ENCODE results near the gene SLC38A8. TPM values are rescaled to one million over a fixed set of nuclear protein-coding genes. Genes with fewer than 3 reads are reported as not detected.

Gene SLC38A8
- total and polyA plus RNA-seq, 7 experiments from 2014 or later = not detected

GRCh38 chr16:84004442-84004841 lies 38.2 kb downstream of the SLC38A8 start:
- ChIA-PET CTCF (no interaction called here), POLR2A (no interaction called here)
- Mint-ChIP-seq H3K9me3 (no peaks in the 10 kb centered on the region), H3K4me1 (peaks cover 0 to 2% (median 0%) of the 10 kb centered on the region in 7 donors), H3K36me3 (no peaks in the 10 kb centered on the region), H3K27me3 (peaks cover 0 to 16% (median 0%) of the 10 kb centered on the region in 5 donors), H3K27ac (no peak overlapping the region), H3K4me3 (no peak overlapping the region)
- H3K27me3 ChIP-seq (ENCODE audit: control insufficient read depth in 2 of 2, insufficient read depth in 2 of 2, low read length in 2 of 2) = no peaks in the 10 kb centered on the region
- intact Hi-C loops (cut with micrococcal nuclease) = no loop called here
- H3K36me3 ChIP-seq (ENCODE audit: control insufficient read depth in 2 of 3, insufficient read depth in 3 of 3, low read length in 3 of 3) = no peaks in the 10 kb centered on the region
- H3K4me1 ChIP-seq (ENCODE audit: control insufficient read depth in 2 of 2, insufficient read depth in 2 of 2, low read length in 2 of 2) = no peaks in the 10 kb centered on the region
- DNase-seq (no peak), ATAC-seq (no peak)
- no peak overlapping the region for H3K4me3 ChIP-seq (ENCODE audit: low read length)
- H3K27ac ChIP-seq (ENCODE audit: low read depth, low read length) = no peak overlapping the region
- H3K9me3 ChIP-seq (ENCODE audit: control insufficient read depth in 2 of 3, low read length in 3 of 3) = no peaks in the 10 kb centered on the region

GRCh38 chr16:84003038-84003437 lies 39.6 kb downstream of the SLC38A8 start:
- peaks cover 0 to 27% (median 5%) of the 10 kb centered on the region in 5 donors for H3K27me3 Mint-ChIP-seq
- H3K9me3 ChIP-seq (ENCODE audit: control insufficient read depth in 2 of 3, low read length in 3 of 3) = no peaks in the 10 kb centered on the region
- H3K4me1 ChIP-seq (ENCODE audit: control insufficient read depth in 2 of 2, insufficient read depth in 2 of 2, low read length in 2 of 2) = no peaks in the 10 kb centered on the region
- DNase-seq = no peak
- H3K4me1 Mint-ChIP-seq = no peaks in the 10 kb centered on the region
- intact Hi-C loops (cut with micrococcal nuclease) = no loop called here
- H3K27me3 ChIP-seq (ENCODE audit: control insufficient read depth in 2 of 2, insufficient read depth in 2 of 2, low read length in 2 of 2) = no peaks in the 10 kb centered on the region
- ATAC-seq = no peak
- H3K36me3 ChIP-seq (ENCODE audit: control insufficient read depth in 2 of 3, insufficient read depth in 3 of 3, low read length in 3 of 3) = no peaks in the 10 kb centered on the region
- no peaks in the 10 kb centered on the region for H3K9me3 Mint-ChIP-seq
- ChIA-PET CTCF (no interaction called here), POLR2A (no interaction called here)
- no peak overlapping the region for H3K4me3 ChIP-seq (ENCODE audit: low read length)
- no peak overlapping the region for H3K4me3 Mint-ChIP-seq
- H3K27ac ChIP-seq (ENCODE audit: low read depth, low read length) = no peak overlapping the region
- no peak overlapping the region for H3K27ac Mint-ChIP-seq
- H3K36me3 Mint-ChIP-seq = no peaks in the 10 kb centered on the region

- POLR2A ChIA-PET = no interaction called here
Observed at GRCh38 chr16:84001726-84002125, 40.9 kb downstream of the SLC38A8 start.

DNA sequence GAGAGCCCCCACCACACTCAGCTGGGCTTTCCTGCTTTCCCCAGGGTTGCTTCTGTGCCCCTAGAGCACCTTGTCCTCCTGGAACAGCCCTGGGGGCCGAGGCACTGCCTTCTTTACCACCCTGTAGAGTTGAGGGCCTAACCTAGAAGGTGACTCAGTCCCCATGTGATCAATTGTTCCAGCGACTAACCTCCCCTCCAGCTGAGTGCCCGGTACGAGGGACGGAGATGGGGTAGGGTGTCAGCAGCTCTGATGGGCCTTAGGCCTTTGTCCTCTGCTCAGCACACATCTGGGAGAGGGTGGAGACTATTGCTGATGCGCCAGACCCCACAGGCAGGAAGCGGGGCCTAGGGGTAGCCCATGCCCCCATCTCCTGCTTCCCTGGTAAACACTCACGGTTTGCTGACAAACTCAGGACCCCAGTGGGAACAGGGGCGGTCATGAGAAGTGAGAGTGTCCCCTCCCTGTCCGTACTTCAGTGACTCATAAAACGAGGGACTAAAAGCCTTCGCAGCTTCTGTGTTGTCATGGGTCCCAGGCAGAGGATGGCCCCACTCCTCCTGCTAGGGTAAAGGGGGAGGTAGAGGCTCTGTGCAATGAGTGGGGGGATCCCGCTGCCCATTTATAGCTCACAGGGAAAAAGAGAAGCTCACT lies 41.5 kb downstream of the SLC38A8 start:
- POLR2A ChIA-PET = no interaction called here
- peaks cover 0 to under 1% (median 0%) of the 10 kb centered on the region in 11 donors for H3K9me3 Mint-ChIP-seq
- no peak overlapping the region for H3K27ac Mint-ChIP-seq

More at GRCh38 chr16:84001726-84002125, 40.9 kb downstream of the SLC38A8 start:
- no peaks in the 10 kb centered on the region for H3K27me3 ChIP-seq (ENCODE audit: control insufficient read depth in 2 of 2, insufficient read depth in 2 of 2, low read length in 2 of 2)
- intact Hi-C loops (cut with micrococcal nuclease) = no loop called here
- no peaks in the 10 kb centered on the region for H3K36me3 ChIP-seq (ENCODE audit: control insufficient read depth in 2 of 3, insufficient read depth in 3 of 3, low read length in 3 of 3)
- no peak overlapping the region for H3K27ac ChIP-seq (ENCODE audit: low read depth, low read length)
- DNase-seq (no peak), ATAC-seq (no peak)
- no peaks in the 10 kb centered on the region for H3K4me1 ChIP-seq (ENCODE audit: control insufficient read depth in 2 of 2, insufficient read depth in 2 of 2, low read length in 2 of 2)
- no peak overlapping the region for H3K4me3 Mint-ChIP-seq
- H3K36me3 Mint-ChIP-seq = no peaks in the 10 kb centered on the region
- CTCF ChIA-PET = no interaction called here
- no peak overlapping the region for H3K4me3 ChIP-seq (ENCODE audit: low read length)
- H3K27me3 Mint-ChIP-seq = peaks cover 0 to 27% (median 6%) of the 10 kb centered on the region in 5 donors
- H3K9me3 ChIP-seq (ENCODE audit: control insufficient read depth in 2 of 3, low read length in 3 of 3) = no peaks in the 10 kb centered on the region
- no peaks in the 10 kb centered on the region for H3K4me1 Mint-ChIP-seq
- H3K27ac Mint-ChIP-seq = no peak overlapping the region
- H3K9me3 Mint-ChIP-seq = no peaks in the 10 kb centered on the region

GRCh38 chr16:83998091-83998490 lies 44.5 kb downstream of the SLC38A8 start:
- H3K4me3 Mint-ChIP-seq = no peak overlapping the region

More for the DNA sequence above, 41.5 kb downstream of the SLC38A8 start:
- no peaks in the 10 kb centered on the region for H3K36me3 ChIP-seq (ENCODE audit: control insufficient read depth in 2 of 3, insufficient read depth in 3 of 3, low read length in 3 of 3)
- CTCF ChIA-PET = no interaction called here
- no peaks in the 10 kb centered on the region for H3K9me3 ChIP-seq (ENCODE audit: control insufficient read depth in 2 of 3, low read length in 3 of 3)
- Mint-ChIP-seq H3K36me3 (no peaks in the 10 kb centered on the region), H3K4me1 (no peaks in the 10 kb centered on the region), H3K4me3 (no peak overlapping the region), H3K27me3 (peaks cover 0 to 32% (median 12%) of the 10 kb centered on the region in 5 donors)
- no peaks in the 10 kb centered on the region for H3K4me1 ChIP-seq (ENCODE audit: control insufficient read depth in 2 of 2, insufficient read depth in 2 of 2, low read length in 2 of 2)
- H3K4me3 ChIP-seq (ENCODE audit: low read length) = no peak overlapping the region
- H3K27me3 ChIP-seq (ENCODE audit: control insufficient read depth in 2 of 2, insufficient read depth in 2 of 2, low read length in 2 of 2) = no peaks in the 10 kb centered on the region
- intact Hi-C loops (cut with micrococcal nuclease) = no loop called here
- DNase-seq (no peak), ATAC-seq (no peak)
- no peak overlapping the region for H3K27ac ChIP-seq (ENCODE audit: low read depth, low read length)

DNA sequence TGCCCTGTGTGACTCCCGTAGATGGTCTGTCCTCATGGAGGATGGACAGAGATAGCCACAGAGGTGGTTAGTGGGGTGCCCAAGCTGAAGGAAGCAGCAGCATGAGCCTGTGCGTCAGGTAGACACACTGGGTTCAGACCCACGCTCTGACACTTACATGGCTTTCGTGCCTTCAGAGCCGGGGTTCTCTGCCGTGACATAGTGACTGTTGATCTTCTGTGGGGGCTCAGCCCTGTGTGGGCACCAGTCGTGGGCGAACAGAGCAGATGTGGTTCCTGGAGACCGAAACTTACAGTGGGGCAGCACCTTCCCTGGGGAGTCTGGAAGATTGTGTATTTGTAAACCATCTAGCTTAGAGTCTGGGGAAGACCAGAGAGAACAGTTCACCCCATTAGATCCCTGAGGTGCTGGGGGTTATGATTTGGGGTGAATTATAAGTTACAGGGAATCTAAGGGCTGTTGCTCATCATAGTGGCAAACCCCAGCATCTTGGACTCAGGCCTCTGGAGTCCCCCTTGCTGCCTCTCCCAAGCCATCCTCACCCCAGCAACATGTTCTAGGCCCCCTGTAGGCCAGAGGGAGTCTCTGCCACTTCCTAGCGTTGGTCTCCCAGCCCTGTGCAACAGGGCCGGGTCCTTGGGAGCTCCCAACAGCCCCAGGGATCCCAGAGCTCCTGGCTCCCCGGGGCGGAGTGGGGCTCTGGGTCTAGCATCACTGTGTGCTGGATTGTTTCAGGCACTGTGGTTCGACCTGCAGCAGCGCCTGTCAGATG lies 45.9 kb downstream of the SLC38A8 start:
- DNase-seq (no peak), ATAC-seq (no peak)
- intact Hi-C loops (cut with micrococcal nuclease) = no loop called here
- ChIA-PET POLR2A (no interaction called here), CTCF (no interaction called here)
- Histone ChIP-seq H3K4me3 (ENCODE audit: low read length) (no peak overlapping the region), H3K27ac (ENCODE audit: low read depth, low read length) (no peak overlapping the region), H3K36me3 (ENCODE audit: control insufficient read depth in 2 of 3, insufficient read depth in 3 of 3, low read length in 3 of 3) (no peaks in the 10 kb centered on the region), H3K27me3 (ENCODE audit: control insufficient read depth in 2 of 2, insufficient read depth in 2 of 2, low read length in 2 of 2) (no peaks in the 10 kb centered on the region), H3K9me3 (ENCODE audit: control insufficient read depth in 2 of 3, low read length in 3 of 3) (no peaks in the 10 kb centered on the region), H3K4me1 (ENCODE audit: control insufficient read depth in 2 of 2, insufficient read depth in 2 of 2, low read length in 2 of 2) (no peaks in the 10 kb centered on the region)
- Mint-ChIP-seq H3K9me3 (peaks cover 0 to 4% (median 0%) of the 10 kb centered on the region in 11 donors), H3K4me3 (no peak overlapping the region), H3K36me3 (no peaks in the 10 kb centered on the region), H3K27me3 (peaks cover 3 to 68% (median 40%) of the 10 kb centered on the region in 5 donors), H3K4me1 (peaks cover 0 to 4% (median 0%) of the 10 kb centered on the region in 7 donors), H3K27ac (no peak overlapping the region)

More at GRCh38 chr16:83998091-83998490, 44.5 kb downstream of the SLC38A8 start:
- Mint-ChIP-seq H3K4me1 (peaks cover 0 to 4% (median 0%) of the 10 kb centered on the region in 7 donors), H3K27ac (no peak overlapping the region), H3K9me3 (peaks cover 0 to 2% (median 0%) of the 10 kb centered on the region in 11 donors), H3K27me3 (peaks cover 3 to 60% (median 29%) of the 10 kb centered on the region in 5 donors), H3K36me3 (no peaks in the 10 kb centered on the region)
- no peak overlapping the region for H3K4me3 ChIP-seq (ENCODE audit: low read length)
- no peak for DNase-seq
- ChIA-PET POLR2A (no interaction called here), CTCF (no interaction called here)
- intact Hi-C loops (cut with micrococcal nuclease) = no loop called here
- ATAC-seq = no peak
- H3K27me3 ChIP-seq (ENCODE audit: control insufficient read depth in 2 of 2, insufficient read depth in 2 of 2, low read length in 2 of 2) = no peaks in the 10 kb centered on the region
- H3K9me3 ChIP-seq (ENCODE audit: control insufficient read depth in 2 of 3, low read length in 3 of 3) = no peaks in the 10 kb centered on the region
- no peak overlapping the region for H3K27ac ChIP-seq (ENCODE audit: low read depth, low read length)
- H3K4me1 ChIP-seq (ENCODE audit: control insufficient read depth in 2 of 2, insufficient read depth in 2 of 2, low read length in 2 of 2) = no peaks in the 10 kb centered on the region
- H3K36me3 ChIP-seq (ENCODE audit: control insufficient read depth in 2 of 3, insufficient read depth in 3 of 3, low read length in 3 of 3) = no peaks in the 10 kb centered on the region

Data from naive thymus-derived CD4-positive, alpha-beta T cell (primary cell).